ENCODE results near the gene TPGS1.

TPGS1 gene

GRCh38 chr19:518598-519231 lies 11.4 kb downstream of the TPGS1 start:
- no peak for DNase-seq (ENCODE audit: low read depth, low spot score)

- DNase-seq (ENCODE audit: low read depth, low spot score), result no peak
These were observed 12.2 kb downstream of the TPGS1 start for GRCh38 chr19:519449-519865.

- DNase-seq (ENCODE audit: low read depth, low spot score), result no peak
These were observed 15.4 kb downstream of the TPGS1 start for GRCh38 chr19:522726-523125.

- no peak for DNase-seq (ENCODE audit: low read depth, low spot score)
These were observed 16.9 kb downstream of the TPGS1 start for GRCh38 chr19:524062-524674.

- no peak for DNase-seq (ENCODE audit: low read depth, low spot score)
These were observed 17.7 kb downstream of the TPGS1 start for GRCh38 chr19:525029-525428.

GRCh38 chr19:525857-526419 lies 18.6 kb downstream of the TPGS1 start:
- no peak for DNase-seq (ENCODE audit: low read depth, low spot score)

- DNase-seq (ENCODE audit: low read depth, low spot score), result no peak
These were observed 23.1 kb downstream of the TPGS1 start for GRCh38 chr19:530134-531008.

GRCh38 chr19:531009-531752 lies 23.9 kb downstream of the TPGS1 start:
- DNase-seq (ENCODE audit: low read depth, low spot score), result peak; percentile 71

- DNase-seq (ENCODE audit: low read depth, low spot score), result no peak
These were observed 24.7 kb downstream of the TPGS1 start, which contains the start of gene CDC34 for GRCh38 chr19:531753-532560. Gene CDC34, plus strand, starts transcription at chr19:531760. Its CDS starts 172 bp downstream, at chr19:531932.

GRCh38 chr19:532561-533363 lies 25.5 kb downstream of the TPGS1 start:
- no peak for DNase-seq (ENCODE audit: low read depth, low spot score)

- no peak for DNase-seq (ENCODE audit: low read depth, low spot score)
These were observed 26.2 kb downstream of the TPGS1 start for GRCh38 chr19:533364-534058.

GRCh38 chr19:534088-534487 lies 26.8 kb downstream of the TPGS1 start:
- DNase-seq (ENCODE audit: low read depth, low spot score), result no peak

GRCh38 chr19:535017-535835 lies 27.9 kb downstream of the TPGS1 start:
- no peak for DNase-seq (ENCODE audit: low read depth, low spot score)

- DNase-seq (ENCODE audit: low read depth, low spot score), result no peak
These were observed 29.0 kb downstream of the TPGS1 start for GRCh38 chr19:536031-536880.

GRCh38 chr19:536881-537404 lies 29.6 kb downstream of the TPGS1 start:
- no peak for DNase-seq (ENCODE audit: low read depth, low spot score)

- no peak for DNase-seq (ENCODE audit: low read depth, low spot score)
These were observed 31.5 kb downstream of the TPGS1 start for GRCh38 chr19:538641-539428.
